HG03039 (cell line): ENCODE data around the gene CNNM3.

Experiments
- ATAC-seq: cut with Tn5 transposase; IDR thresholded peaks from one replicate; pipeline ENCODE4 v1.9.1; 2021; ENCODE audit warnings: mild to moderate bottlenecking, moderate library complexity; ENCODE audit not compliant: unreplicated experiment

CNNM3 gene

GRCh38 chr2:96838345-96839292 is 22.6 kb downstream of the CNNM3 start:
- no peak for ATAC-seq

GRCh38 chr2:96839293-96839874 is 23.3 kb downstream of the CNNM3 start:
- ATAC-seq = no peak

- no peak for ATAC-seq
Observed at GRCh38 chr2:96839875-96840850, 24.1 kb downstream of the CNNM3 start.

GRCh38 chr2:96841701-96842495 is 25.8 kb downstream of the CNNM3 start:
- no peak for ATAC-seq

- no peak for ATAC-seq
Observed at GRCh38 chr2:96842600-96842999, 26.5 kb downstream of the CNNM3 start.

- no peak for ATAC-seq
Observed at GRCh38 chr2:96843538-96844268, 27.6 kb downstream of the CNNM3 start, which contains the start of gene ANKRD23. TSS of gene ANKRD23 (minus strand) at chr2:96844021. CDS start at chr2:96843992, 29 bp downstream.

- no peak for ATAC-seq
Observed at GRCh38 chr2:96844405-96844808, 28.3 kb downstream of the CNNM3 start.

GRCh38 chr2:96846825-96847224 is 30.8 kb downstream of the CNNM3 start:
- ATAC-seq = no peak

GRCh38 chr2:96847586-96847985 is 31.5 kb downstream of the CNNM3 start:
- no peak for ATAC-seq

- ATAC-seq = no peak
Observed at GRCh38 chr2:96848264-96848663, 32.2 kb downstream of the CNNM3 start.

GRCh38 chr2:96852667-96853066 is 36.6 kb downstream of the CNNM3 start:
- ATAC-seq = no peak

- no peak for ATAC-seq
Observed at GRCh38 chr2:96853321-96853720, 37.3 kb downstream of the CNNM3 start.

GRCh38 chr2:96856776-96857666 is 41.0 kb downstream of the CNNM3 start:
- no peak for ATAC-seq

GRCh38 chr2:96857667-96858372 is 41.8 kb downstream of the CNNM3 start, which contains the start of gene ANKRD39:
TSS of gene ANKRD39 (minus strand) at chr2:96858016. CDS start at chr2:96857987, 29 bp downstream.
- peak; percentile 90 for ATAC-seq

- ATAC-seq = no peak
Observed at GRCh38 chr2:96859099-96859649, 43.1 kb downstream of the CNNM3 start.

- ATAC-seq = no peak
Observed at GRCh38 chr2:96859681-96860064, 43.6 kb downstream of the CNNM3 start.
